Activated T-helper 1 cell treated with anti-CD3 and anti-CD28 coated beads, Interleukin-12 subunit alpha, Interleukin-12 subunit beta, Interleukin-2, Interleukin-4 antibody, amounts not matched to agents 30 ng/mL and 10 ng/mL and 1 ng/mL, durations not matched to agents 14 hours and 24 hours and 36 hours (primary cell): ENCODE measurements around the gene ETV3. TPM values are rescaled to one million over a fixed set of nuclear protein-coding genes. Genes with fewer than 3 reads are reported as not detected.

Experiments
- DNase-seq: peaks from one replicate; pipeline ENCODE4 v3.0.0; 2021; ENCODE audit warnings: low spot score
- H3K27ac Mint-ChIP-seq: one replicate; pipeline ENCODE4 v1.8.0; 2021; ENCODE audit warnings: mild to moderate bottlenecking, mixed read lengths
- H3K27me3 Mint-ChIP-seq: one replicate; pipeline ENCODE4 v1.8.0; 2022; ENCODE audit warnings: mild to moderate bottlenecking, moderate library complexity, mixed read lengths; ENCODE audit not compliant: insufficient read depth
- H3K36me3 Mint-ChIP-seq: one replicate; pipeline ENCODE4 v1.8.0; 2021; ENCODE audit warnings: low read depth, mixed read lengths
- H3K4me1 Mint-ChIP-seq: one replicate; pipeline ENCODE4 v1.8.0; 2021; ENCODE audit warnings: low read depth, mixed read lengths
- H3K4me3 Mint-ChIP-seq: one replicate; pipeline ENCODE4 v1.8.0; 2021; ENCODE audit warnings: mild to moderate bottlenecking, moderate library complexity, mixed read lengths
- H3K9me3 Mint-ChIP-seq: one replicate; pipeline ENCODE4 v1.8.0; 2021; ENCODE audit warnings: mixed read lengths
- intact Hi-C: fragments of 100-400 bp; cut with micrococcal nuclease; formaldehyde crosslinking; loops from one replicate; pipeline ENCODE4 v1.15.1; 2024
- total RNA-seq: library from RNA; stranded (reverse); gene quantifications from 2 replicates; pipeline ENCODE4 v1.2.3, GENCODE V29; 2022

Gene ETV3
- total RNA-seq, 1 donor from 2014 or later, result 51.3 TPM

DNA sequence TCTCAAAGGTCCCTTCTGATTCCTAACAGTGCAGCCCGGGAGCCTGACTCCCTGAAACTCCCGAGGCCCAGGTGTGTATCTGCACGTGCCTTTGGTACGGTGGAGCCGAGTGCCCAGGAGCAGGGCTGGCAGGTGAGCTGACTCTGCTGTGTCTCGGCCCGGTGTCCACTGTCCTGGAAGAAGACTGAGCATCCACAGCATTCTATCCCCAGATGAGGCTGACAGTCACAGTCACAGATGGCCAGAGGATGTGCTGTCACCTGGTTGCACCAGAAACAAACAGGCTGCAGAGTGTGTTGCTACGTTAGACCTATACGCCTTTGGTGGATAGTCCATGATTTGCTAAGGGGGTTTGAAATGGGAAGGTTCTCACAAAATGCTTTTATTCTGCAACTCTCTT, 48.4 kb downstream of the ETV3 start:
- H3K9me3 Mint-ChIP-seq, result no peaks in the 10 kb centered on the region
- H3K4me1 Mint-ChIP-seq, result peaks cover 6% of the 10 kb centered on the region
- H3K27me3 Mint-ChIP-seq, result peaks cover 6% of the 10 kb centered on the region
- no peak overlapping the region for H3K4me3 Mint-ChIP-seq
- intact Hi-C loops, result loop anchor here (1.0 kb wide), 1 partner anchor 67 kb away; no protein-coding TSS in a partner anchor
- H3K27ac Mint-ChIP-seq, result no peak overlapping the region
- no peak for DNase-seq
- no peaks in the 10 kb centered on the region for H3K36me3 Mint-ChIP-seq

DNA sequence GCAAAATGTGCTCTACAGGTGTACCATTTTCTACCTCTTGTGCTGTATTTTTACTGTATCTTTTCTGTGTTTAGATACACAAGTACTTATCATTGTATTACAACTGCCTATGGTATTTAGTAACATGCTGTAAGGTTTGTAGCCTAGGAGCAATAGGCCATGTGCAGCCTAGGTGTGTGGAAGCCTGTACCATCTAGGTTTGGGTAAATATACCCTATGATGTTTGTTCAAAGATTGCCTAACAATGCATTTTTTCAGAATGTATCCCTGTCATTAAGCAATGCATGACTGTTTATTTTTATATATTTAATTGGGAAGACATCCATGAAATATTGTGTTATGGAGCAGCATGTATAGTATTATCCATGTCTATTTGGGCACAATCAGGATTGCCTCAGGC, 49.6 kb downstream of the ETV3 start:
- no peak for DNase-seq
- intact Hi-C loops, result no loop called here
- H3K36me3 Mint-ChIP-seq, result no peaks in the 10 kb centered on the region

DNA sequence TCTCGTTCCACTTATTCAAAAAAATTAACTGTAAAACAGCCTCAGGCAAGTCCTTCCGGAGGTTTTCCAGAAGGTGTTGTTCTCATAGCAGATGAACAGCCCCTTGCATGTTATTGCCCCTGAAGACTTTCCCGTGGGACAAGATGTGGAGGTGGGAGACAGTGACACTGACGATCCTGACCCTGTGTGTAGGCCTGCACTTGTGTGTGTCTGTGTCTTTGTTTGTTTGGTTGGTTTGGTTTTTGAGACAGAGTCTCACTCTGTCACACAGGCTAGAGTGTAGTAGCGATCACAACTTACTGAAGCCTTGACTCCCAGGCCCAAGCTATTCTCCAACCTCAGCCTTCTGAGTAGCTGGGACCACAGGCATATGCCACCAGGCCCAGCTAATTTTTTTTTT, 51.2 kb downstream of the ETV3 start:
- DNase-seq, result no peak
- intact Hi-C loops, result no loop called here
- H3K4me3 Mint-ChIP-seq, result no peak overlapping the region
- no peaks in the 10 kb centered on the region for H3K9me3 Mint-ChIP-seq
- peaks cover 6% of the 10 kb centered on the region for H3K4me1 Mint-ChIP-seq
- peaks cover 21% of the 10 kb centered on the region for H3K27me3 Mint-ChIP-seq
- no peaks in the 10 kb centered on the region for H3K36me3 Mint-ChIP-seq
- no peak overlapping the region for H3K27ac Mint-ChIP-seq

More for the DNA sequence above, 49.6 kb downstream of the ETV3 start:
- no peak overlapping the region for H3K4me3 Mint-ChIP-seq
- peaks cover 6% of the 10 kb centered on the region for H3K4me1 Mint-ChIP-seq
- no peaks in the 10 kb centered on the region for H3K9me3 Mint-ChIP-seq
- peaks cover 10% of the 10 kb centered on the region for H3K27me3 Mint-ChIP-seq
- no peak overlapping the region for H3K27ac Mint-ChIP-seq

DNA sequence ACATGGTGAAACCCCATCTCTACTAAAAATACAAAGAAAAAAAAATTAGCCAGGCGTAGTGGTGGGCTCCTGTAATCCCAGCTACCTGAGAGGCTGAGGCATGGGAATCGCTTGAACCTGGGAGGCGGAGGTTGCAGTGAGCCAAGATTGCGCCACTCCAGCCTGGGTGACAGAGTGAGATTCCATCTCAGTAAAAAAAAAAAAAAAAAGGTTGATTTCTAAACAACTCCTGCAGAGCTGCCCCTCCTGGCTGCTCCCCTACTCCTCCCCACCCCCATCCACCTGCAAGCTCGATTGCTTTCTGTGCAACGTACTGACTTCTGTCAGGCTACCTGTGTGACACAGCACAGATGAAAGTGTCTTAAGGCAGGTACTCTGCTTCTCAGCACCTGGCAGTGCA, 51.9 kb downstream of the ETV3 start:
- Mint-ChIP-seq H3K9me3 (no peaks in the 10 kb centered on the region), H3K4me1 (peaks cover 6% of the 10 kb centered on the region), H3K27ac (no peak overlapping the region), H3K36me3 (no peaks in the 10 kb centered on the region), H3K27me3 (peaks cover 21% of the 10 kb centered on the region), H3K4me3 (no peak overlapping the region)
- DNase-seq, result no peak
- intact Hi-C loops, result no loop called here

DNA sequence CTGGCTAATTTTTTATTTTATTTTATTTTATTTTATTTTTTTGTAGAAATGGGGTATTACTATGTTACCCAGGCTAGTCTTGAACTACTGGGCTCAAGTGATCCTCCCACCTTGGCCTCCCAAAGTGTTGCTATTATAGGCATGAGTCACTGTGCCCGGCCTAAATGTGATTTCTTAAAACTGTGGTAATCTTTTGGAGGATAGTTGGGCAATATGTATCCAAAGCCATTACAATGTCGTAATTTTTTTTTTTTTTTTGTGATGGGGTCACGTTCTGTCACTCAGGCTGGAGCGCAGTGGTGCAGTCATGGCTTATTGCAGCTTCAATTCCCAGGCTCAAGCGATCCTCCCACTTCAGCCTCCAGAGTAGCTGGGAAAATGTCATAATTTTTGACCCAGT, 52.8 kb downstream of the ETV3 start:
- H3K27me3 Mint-ChIP-seq, result peaks cover 21% of the 10 kb centered on the region
- peaks cover 5% of the 10 kb centered on the region for H3K4me1 Mint-ChIP-seq
- H3K9me3 Mint-ChIP-seq, result no peaks in the 10 kb centered on the region
- no peak for DNase-seq
- no peak overlapping the region for H3K27ac Mint-ChIP-seq
- H3K4me3 Mint-ChIP-seq, result no peak overlapping the region
- no peaks in the 10 kb centered on the region for H3K36me3 Mint-ChIP-seq
- intact Hi-C loops, result no loop called here

DNA sequence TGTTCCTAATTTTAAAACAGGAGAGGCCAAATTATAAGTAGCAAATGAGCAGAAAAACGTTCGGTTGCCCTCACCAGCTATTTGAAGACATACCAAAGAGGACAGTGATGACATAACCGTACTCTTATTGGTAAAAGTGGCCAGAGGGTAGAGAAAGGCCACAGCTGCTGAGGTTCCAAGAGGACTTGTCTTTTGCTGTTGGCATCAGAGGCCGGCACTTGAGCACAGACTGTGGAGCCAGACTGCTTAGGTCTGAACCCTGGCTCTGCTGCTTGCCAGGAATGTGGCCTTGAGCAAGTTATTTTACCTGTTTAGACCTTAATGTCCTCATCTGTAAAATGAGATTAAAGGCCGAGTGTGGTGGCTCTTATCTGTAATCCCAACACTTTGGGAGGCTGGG, 53.5 kb downstream of the ETV3 start:
- H3K4me1 Mint-ChIP-seq, result no peaks in the 10 kb centered on the region
- DNase-seq, result no peak
- H3K36me3 Mint-ChIP-seq, result no peaks in the 10 kb centered on the region
- no peaks in the 10 kb centered on the region for H3K9me3 Mint-ChIP-seq
- peaks cover 19% of the 10 kb centered on the region for H3K27me3 Mint-ChIP-seq
- intact Hi-C loops, result no loop called here
- no peak overlapping the region for H3K4me3 Mint-ChIP-seq
- no peak overlapping the region for H3K27ac Mint-ChIP-seq

DNA sequence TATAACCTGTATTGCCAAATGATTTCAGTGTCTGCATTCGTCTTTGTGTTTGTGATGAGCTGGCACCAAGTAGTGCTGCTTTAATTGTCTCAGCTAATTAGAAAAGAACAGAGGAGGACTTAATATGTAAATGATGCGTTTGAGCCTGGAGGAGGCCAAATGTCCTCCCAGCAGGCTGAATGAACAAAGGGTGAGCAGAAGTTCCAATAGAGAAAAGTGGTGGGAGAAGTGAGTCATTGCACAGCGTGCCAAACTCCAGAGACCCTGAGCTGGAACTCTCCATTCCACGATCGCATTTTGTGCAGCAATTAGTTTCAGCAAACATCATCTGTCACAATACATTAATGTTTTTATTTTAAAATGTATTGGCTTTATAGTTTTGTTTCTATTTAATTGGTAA, 56.5 kb downstream of the ETV3 start:
- DNase-seq, result no peak
- intact Hi-C loops, result no loop called here
- Mint-ChIP-seq H3K4me1 (no peaks in the 10 kb centered on the region), H3K36me3 (no peaks in the 10 kb centered on the region), H3K27ac (no peak overlapping the region), H3K9me3 (no peaks in the 10 kb centered on the region), H3K27me3 (peaks cover 23% of the 10 kb centered on the region), H3K4me3 (no peak overlapping the region)

DNA sequence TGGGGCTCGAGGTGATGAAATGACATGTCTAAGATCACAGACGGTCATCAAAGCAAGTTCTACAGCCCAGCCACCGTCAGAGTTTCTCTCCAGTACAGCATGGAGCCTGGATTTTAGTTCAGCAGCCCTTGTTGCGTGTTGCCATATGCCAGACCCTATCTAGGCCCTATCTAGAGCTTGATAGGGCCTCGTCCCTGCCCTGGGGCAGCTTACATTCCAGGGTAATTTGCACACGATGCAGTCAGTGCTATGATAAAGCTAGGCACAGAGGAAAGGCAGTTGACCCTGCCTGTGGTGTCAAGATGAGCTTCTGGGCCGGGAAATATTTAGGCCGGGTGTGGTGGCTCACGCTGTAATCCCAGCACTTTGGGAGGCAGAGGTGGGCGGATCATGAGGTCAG, 57.5 kb downstream of the ETV3 start:
- Mint-ChIP-seq H3K36me3 (no peaks in the 10 kb centered on the region), H3K4me1 (no peaks in the 10 kb centered on the region), H3K4me3 (no peak overlapping the region), H3K9me3 (no peaks in the 10 kb centered on the region), H3K27me3 (peaks cover 25% of the 10 kb centered on the region), H3K27ac (no peak overlapping the region)
- intact Hi-C loops, result no loop called here
- no peak for DNase-seq

DNA sequence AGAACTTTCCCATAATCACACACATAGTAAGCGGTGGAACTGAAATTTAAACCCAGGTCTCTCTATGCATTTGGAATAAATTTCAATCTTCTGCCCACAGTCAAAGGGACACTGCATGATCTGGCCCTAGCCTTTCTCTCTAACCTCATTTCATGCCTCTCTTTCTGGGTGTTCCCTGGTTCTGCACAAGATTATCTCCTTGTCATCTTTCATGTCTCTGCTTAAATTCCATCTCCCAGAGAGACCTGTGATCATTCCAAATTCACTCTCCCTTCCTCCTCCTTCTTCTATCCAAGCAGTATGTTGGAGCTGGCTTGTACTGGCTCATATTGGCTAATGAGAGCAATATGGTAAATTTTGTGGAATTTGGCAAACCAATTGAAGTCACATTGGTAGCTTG, 60.8 kb downstream of the ETV3 start:
- Mint-ChIP-seq H3K36me3 (no peaks in the 10 kb centered on the region), H3K4me1 (no peaks in the 10 kb centered on the region), H3K27ac (no peak overlapping the region), H3K27me3 (peaks cover 23% of the 10 kb centered on the region), H3K9me3 (no peaks in the 10 kb centered on the region), H3K4me3 (no peak overlapping the region)
- intact Hi-C loops, result loop anchor here (10.0 kb wide), 1 partner anchor 163 kb away; no protein-coding TSS in a partner anchor
- no peak for DNase-seq

DNA sequence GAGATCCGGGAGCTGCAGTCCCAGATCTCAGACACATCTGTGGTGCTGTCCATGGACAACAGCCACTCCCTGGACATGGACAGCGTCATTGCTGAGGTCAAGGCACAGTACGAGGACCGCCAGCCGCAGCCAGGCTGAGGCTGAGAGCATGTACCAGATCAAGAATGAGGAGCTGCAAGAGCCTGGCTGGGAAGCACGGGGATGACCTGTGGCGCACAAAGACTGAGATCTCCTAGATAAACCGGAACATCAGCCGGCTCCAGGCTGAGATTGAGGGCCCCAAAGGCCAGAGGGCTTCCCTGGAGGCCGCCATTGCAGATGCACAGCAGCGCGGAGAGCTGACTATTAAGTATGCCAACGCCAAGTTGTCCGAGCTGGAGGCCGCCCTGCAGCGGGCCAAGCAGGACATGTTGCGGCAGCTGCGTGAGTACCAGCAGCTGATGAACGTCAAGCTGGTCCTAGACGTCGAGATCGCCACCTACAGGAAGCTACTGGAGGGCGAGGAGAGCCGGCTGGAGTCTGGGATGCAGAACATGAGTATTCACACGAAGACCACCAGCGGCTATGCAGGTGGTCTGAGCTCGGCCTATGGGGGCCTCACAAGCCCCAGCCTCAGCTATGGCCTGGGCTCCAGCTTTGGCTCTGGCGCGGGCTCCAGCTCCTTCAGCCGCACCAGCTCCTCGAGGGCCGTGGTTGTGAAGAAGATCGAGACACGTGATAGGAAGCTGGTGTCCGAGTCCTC, 64.1 kb downstream of the ETV3 start:
- H3K36me3 Mint-ChIP-seq, result no peaks in the 10 kb centered on the region
- H3K27me3 Mint-ChIP-seq, result peaks cover 20% of the 10 kb centered on the region
- H3K4me3 Mint-ChIP-seq, result no peak overlapping the region
- intact Hi-C loops, result loop anchor here (10.0 kb wide), 1 partner anchor 159 kb away; no protein-coding TSS in a partner anchor
- no peak for DNase-seq
- no peak overlapping the region for H3K27ac Mint-ChIP-seq
- no peaks in the 10 kb centered on the region for H3K9me3 Mint-ChIP-seq
- H3K4me1 Mint-ChIP-seq, result no peaks in the 10 kb centered on the region

Other genes starting within 250 kb of the ETV3 start
- gene PEAR1, start 244.7 kb downstream of the ETV3 start, total RNA-seq, result 0.36 and 0.51 TPM in 2 replicates
- gene LRRC71, start 217.8 kb downstream of the ETV3 start, total RNA-seq, result not detected in 2 replicates
- 3.2 and 4.2 TPM in 2 replicates for gene ARHGEF11, start 92.7 kb downstream of the ETV3 start, total RNA-seq
- not detected in 2 replicates for gene ETV3L, start 38.6 kb downstream of the ETV3 start, total RNA-seq